ENCODE results near the gene C15orf39. TPM values are rescaled to one million over a fixed set of nuclear protein-coding genes. Genes with fewer than 3 reads are reported as not detected.
"Not testable (repeated sequence)": the region's sequence is repeated elsewhere in the genome, so short reads cannot be mapped to it uniquely, and the experiment has no call there.

C15orf39 gene
- total RNA-seq, 1 experiment from 2014 or later: 41.3 TPM

DNA sequence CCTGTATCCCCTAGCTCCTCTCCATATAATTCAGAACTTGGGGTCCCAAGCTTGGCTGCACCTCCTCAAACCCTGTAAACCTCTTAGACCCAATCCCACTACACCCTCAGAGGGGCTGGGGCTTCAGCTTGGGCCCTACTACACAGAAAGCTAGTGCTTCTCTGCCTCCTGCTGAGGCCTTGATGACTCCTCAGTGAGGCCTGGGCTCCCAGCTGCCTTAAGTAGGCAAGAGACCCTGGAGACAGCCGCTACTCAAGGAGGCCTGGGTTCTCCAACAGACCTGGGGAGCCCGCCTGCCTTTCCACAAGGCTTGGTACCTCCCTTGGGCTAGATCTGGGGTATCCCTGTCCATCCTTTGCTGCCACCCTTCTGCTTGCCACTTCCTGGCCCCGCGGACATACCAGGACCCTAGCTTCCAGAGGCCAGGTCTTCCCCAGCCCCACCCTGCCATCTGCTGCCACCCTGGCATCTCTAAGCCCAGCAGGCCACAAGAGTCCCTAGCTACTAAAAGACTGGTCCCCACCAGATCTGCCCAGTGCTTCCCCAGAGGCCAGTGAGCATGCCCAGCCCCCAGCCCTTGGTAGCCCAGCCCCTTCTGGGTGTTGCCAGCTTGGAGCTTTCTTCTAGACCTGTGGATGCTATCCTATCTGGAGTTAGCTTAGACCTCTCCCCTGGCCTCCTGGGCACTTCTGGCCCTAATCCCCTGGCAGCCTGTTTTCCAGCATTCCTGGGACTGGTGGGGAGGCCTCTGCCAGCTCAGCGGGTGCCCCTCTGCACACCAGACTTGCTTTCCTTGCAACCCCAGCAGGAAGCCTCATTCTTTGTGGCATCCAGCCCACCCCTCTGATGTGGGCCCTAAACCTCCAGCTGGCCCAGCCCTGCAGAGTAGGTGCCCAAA is 13.7 kb downstream of the C15orf39 start:
- CTCF ChIA-PET: no interaction called here
- H3K9me3 ChIP-seq (ENCODE audit: insufficient read depth, low read depth): no peaks in the 10 kb centered on the region
- BruUV-seq (replicated peaks): no TSS peak
- peaks cover 7% of the 10 kb centered on the region; the same call in 1 of the 2 replicates for H3K36me3 ChIP-seq (ENCODE audit: low read depth)
- 0 out of 2 replicates have a peak overlapping the region, but pooled peaks have one; percentile 15 for H3K4me2 ChIP-seq
- H3K4me1 ChIP-seq (replicated peaks; ENCODE audit: insufficient read depth): peaks cover 15% of the 10 kb centered on the region
- no peaks in the 10 kb centered on the region for H3K9me2 ChIP-seq (ENCODE audit: insufficient read depth)
- H3K27ac ChIP-seq: peak overlapping the region; percentile 25; the same call in 1 of the 2 replicates
- H3F3A ChIP-seq (ENCODE audit: insufficient read depth, low read depth): peaks cover 56% of the 10 kb centered on the region
- POLR2A ChIA-PET (ENCODE audit: unreplicated experiment): interaction anchor here (0.7 to 1.0 kb wide), 3 partner anchors 14 to 808 kb away, joined by 3 to 10 read pairs (median 5); partner anchors contain the start of gene C15orf39
- intact Hi-C loops (cut with micrococcal nuclease; ENCODE audit: unreplicated experiment): no loop called here
- no peak overlapping the region for H2AFZ ChIP-seq
- peaks cover 63% of the 10 kb centered on the region for H4K20me1 ChIP-seq (ENCODE audit: insufficient read depth)
- H3K79me2 ChIP-seq (ENCODE audit: low read depth): peaks cover 21% of the 10 kb centered on the region
- no peak overlapping the region for H3K4me3 ChIP-seq
- TF ChIP-seq EZH2 (IDR thresholded peaks at IDR 0.05; ENCODE audit: low read depth): no peak
- TF ChIP-seq, protein P1, sequence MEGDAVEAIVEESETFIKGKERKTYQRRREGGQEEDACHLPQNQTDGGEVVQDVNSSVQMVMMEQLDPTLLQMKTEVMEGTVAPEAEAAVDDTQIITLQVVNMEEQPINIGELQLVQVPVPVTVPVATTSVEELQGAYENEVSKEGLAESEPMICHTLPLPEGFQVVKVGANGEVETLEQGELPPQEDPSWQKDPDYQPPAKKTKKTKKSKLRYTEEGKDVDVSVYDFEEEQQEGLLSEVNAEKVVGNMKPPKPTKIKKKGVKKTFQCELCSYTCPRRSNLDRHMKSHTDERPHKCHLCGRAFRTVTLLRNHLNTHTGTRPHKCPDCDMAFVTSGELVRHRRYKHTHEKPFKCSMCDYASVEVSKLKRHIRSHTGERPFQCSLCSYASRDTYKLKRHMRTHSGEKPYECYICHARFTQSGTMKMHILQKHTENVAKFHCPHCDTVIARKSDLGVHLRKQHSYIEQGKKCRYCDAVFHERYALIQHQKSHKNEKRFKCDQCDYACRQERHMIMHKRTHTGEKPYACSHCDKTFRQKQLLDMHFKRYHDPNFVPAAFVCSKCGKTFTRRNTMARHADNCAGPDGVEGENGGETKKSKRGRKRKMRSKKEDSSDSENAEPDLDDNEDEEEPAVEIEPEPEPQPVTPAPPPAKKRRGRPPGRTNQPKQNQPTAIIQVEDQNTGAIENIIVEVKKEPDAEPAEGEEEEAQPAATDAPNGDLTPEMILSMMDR (conservative IDR thresholded peaks at IDR 0.05): no peak
- no peaks in the 10 kb centered on the region for H3K27me3 ChIP-seq (ENCODE audit: insufficient read depth, low read depth)
- peak; percentile 64 to 67 for DNase-seq

DNA sequence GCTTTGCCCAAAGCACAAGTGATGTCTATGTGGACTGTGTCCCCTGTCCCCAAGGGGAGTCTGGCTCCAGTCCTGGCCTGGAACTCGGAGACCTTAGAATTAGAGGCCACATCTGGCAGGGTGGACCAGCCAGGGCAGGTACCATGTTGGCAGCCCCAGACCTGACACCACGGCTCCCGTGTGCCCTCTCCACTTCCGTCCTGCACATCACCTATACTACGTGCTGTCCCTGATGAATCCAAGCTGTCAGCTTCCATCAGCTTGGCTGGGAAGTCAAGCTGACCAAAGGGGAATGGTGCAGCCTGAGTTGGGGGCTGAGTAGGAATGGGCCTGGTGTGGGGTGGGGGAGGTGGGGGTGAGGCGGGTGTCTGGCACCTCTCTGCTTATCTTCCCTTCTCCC is 15.3 kb downstream of the C15orf39 start:
- Histone ChIP-seq H3K4me2 (no peak overlapping the region), H2AFZ (no peak overlapping the region), H3K27ac (no peak overlapping the region), H3K27me3 (ENCODE audit: insufficient read depth, low read depth) (no peaks in the 10 kb centered on the region), H3K9me2 (ENCODE audit: insufficient read depth) (no peaks in the 10 kb centered on the region), H3K36me3 (ENCODE audit: low read depth) (peaks cover 2% of the 10 kb centered on the region; the same call in 1 of the 2 replicates), H4K20me1 (ENCODE audit: insufficient read depth) (peaks cover 46% of the 10 kb centered on the region), H3K4me1 (replicated peaks; ENCODE audit: insufficient read depth) (peaks cover 15% of the 10 kb centered on the region), H3F3A (ENCODE audit: insufficient read depth, low read depth) (peaks cover 40% of the 10 kb centered on the region), H3K9me3 (ENCODE audit: insufficient read depth, low read depth) (no peaks in the 10 kb centered on the region), H3K4me3 (no peak overlapping the region), H3K79me2 (ENCODE audit: low read depth) (peaks cover 5% of the 10 kb centered on the region; the same call in 1 of the 2 replicates)
- no TSS peak for BruUV-seq (replicated peaks)
- CTCF ChIA-PET: no interaction called here
- no peak for DNase-seq
- POLR2A ChIA-PET (ENCODE audit: unreplicated experiment): interaction anchor here (0.5 kb wide), 1 partner anchor 173 kb away, joined by 4 read pairs; no protein-coding TSS in a partner anchor
- TF ChIP-seq, protein P1 (conservative IDR thresholded peaks at IDR 0.05): no peak
- TF ChIP-seq EZH2 (IDR thresholded peaks at IDR 0.05; ENCODE audit: low read depth): no peak
- intact Hi-C loops (cut with micrococcal nuclease; ENCODE audit: unreplicated experiment): no loop called here

DNA sequence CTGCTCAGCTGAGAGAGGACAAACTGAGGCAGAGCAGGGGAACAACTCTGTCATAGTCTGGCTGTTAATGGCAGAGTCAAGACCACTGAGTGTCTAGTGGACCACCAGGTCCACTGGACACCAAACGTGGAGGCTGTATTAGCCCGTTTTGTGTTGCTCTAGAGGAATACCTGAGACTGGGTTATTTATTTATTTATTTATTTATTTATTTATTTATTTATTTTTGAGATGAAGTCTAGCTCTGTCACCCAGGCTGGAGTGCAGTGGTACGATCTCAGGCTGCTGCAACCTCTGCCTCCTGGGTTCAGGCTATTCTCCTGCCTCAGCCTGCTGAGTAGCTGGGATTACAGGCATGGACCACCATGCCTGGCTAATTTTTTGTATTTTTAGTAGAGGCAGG is 15.9 kb downstream of the C15orf39 start:
- H3K9me2 ChIP-seq (ENCODE audit: insufficient read depth); H3K4me3 ChIP-seq; BruUV-seq (replicated peaks); intact Hi-C loops (cut with micrococcal nuclease; ENCODE audit: unreplicated experiment); DNase-seq; H3K4me2 ChIP-seq; H3K27me3 ChIP-seq (ENCODE audit: insufficient read depth, low read depth); H3K27ac ChIP-seq; H3K36me3 ChIP-seq (ENCODE audit: low read depth); CTCF ChIA-PET; H2AFZ ChIP-seq; H3K79me2 ChIP-seq (ENCODE audit: low read depth); H3K9me3 ChIP-seq (ENCODE audit: insufficient read depth, low read depth); POLR2A ChIA-PET (ENCODE audit: unreplicated experiment): not testable (repeated sequence)
- Histone ChIP-seq H3K4me1 (replicated peaks; ENCODE audit: insufficient read depth) (peaks cover 15% of the 10 kb centered on the region), H3F3A (ENCODE audit: insufficient read depth, low read depth) (peaks cover 34% of the 10 kb centered on the region), H4K20me1 (ENCODE audit: insufficient read depth) (peaks cover 41% of the 10 kb centered on the region)

DNA sequence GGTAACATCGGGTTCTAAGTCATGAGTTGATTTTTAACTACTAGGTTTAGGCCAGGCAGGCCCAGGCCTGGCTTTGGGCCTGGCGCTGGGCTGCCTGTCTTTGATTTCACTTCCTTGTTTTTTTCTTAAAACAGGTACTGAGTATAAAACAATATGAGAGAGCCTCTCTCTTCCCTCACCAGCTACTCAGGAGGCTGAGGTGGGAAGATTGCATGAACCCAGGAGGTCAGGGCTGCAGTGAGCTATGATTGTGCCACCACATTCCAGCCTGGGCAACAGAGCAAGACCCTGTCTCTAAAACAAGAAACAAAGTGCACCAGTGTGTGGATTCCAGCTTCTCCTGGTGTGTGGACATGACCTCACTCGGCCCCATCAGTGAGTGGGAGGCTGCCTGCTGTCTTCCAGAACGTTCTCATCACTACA is 17.8 kb downstream of the C15orf39 start:
- H3K4me2 ChIP-seq; H3K9me3 ChIP-seq (ENCODE audit: insufficient read depth, low read depth); H3K36me3 ChIP-seq (ENCODE audit: low read depth); intact Hi-C loops (cut with micrococcal nuclease; ENCODE audit: unreplicated experiment); DNase-seq; H3K27me3 ChIP-seq (ENCODE audit: insufficient read depth, low read depth); H3K4me3 ChIP-seq; H2AFZ ChIP-seq; POLR2A ChIA-PET (ENCODE audit: unreplicated experiment); BruUV-seq (replicated peaks); H3K9me2 ChIP-seq (ENCODE audit: insufficient read depth); H3K79me2 ChIP-seq (ENCODE audit: low read depth); CTCF ChIA-PET; H3K27ac ChIP-seq: not testable (repeated sequence)
- Histone ChIP-seq H4K20me1 (ENCODE audit: insufficient read depth) (peaks cover 21% of the 10 kb centered on the region), H3F3A (ENCODE audit: insufficient read depth, low read depth) (peaks cover 17% of the 10 kb centered on the region), H3K4me1 (replicated peaks; ENCODE audit: insufficient read depth) (peaks cover 15% of the 10 kb centered on the region)
